ENCODE measurements around the gene ASPG. TPM values are rescaled to one million over a fixed set of nuclear protein-coding genes. Genes with fewer than 3 reads are reported as not detected.

Gene ASPG
- total RNA-seq, 1 donor from 2014 or later = not detected

GRCh38 chr14:104093366-104094055 lies 8.0 kb downstream of the ASPG start:
- DNase-seq (ENCODE audit: low read depth in 2 of 2) = peak in 1 of 2 donors; percentile 14

DNA sequence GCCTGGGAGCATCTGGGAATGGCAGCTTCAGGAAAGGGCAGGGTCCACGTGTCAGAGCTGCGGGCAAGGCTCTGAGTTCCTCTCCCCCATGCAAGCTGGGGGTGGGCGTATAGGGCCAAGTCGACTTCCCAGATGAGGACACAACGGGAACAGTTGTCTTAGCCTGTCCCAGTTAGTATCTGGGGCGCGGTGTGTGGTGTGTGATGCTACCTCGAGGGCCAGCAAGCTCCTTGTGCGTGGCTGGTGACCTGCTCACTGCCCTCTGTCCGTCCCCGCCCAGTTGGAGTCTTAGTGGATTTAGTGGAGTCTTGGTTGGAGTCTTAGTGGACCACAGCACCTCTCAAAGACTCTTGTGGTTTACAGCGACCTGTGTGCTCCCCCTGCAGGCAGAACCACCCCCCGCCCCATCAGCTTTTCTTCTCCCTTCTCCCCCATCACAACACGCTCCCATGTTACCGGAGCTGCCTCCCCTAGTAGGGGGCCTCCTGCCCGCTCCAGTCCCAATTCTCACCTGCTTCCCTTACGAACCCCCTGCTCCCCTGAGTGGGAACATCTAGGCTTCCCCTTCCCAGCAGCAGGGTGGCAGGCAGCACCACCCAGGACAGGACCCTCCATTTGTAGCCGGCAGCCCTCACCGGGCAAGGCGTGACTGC lies 8.7 kb downstream of the ASPG start:
- no peak for DNase-seq (ENCODE audit: low read depth in 2 of 2)

DNA sequence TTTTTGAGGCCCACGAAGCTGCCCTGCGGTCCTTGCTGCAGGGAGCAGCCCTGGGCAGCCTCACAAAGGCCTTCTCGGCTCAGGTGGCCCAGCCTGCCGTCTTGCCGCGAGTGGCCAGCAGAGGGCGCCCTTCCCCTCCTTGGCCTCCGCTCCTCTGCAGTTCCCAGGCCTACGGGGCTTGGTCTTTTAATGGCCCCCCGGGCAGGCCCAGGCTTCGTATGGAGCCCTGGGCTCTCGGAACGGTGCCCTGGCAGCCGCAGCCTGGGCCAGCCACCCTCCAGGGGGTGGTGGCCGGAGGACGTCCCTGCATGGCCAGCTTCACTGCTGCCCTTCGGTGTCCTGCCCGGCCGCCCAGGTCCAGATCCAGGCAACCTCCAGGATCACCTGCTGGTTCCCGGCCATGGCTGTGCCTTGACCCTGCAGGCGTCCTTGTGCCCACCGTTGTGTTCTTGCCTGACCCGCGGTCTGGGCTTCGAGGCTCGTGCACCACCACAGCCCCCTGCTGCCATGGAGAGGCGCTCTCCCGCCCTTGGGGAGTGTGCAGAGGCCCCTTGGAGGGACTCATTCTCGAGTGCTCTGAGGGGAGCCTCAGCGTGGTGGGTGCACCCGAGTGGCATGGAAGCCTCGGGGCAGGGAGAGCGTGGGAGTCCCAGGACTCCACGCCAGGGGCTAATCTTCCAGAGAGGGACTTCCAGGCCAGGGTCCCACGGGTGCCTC lies 9.4 kb downstream of the ASPG start:
- peak; percentile 9 to 49 for DNase-seq (ENCODE audit: low read depth in 2 of 2)

DNA sequence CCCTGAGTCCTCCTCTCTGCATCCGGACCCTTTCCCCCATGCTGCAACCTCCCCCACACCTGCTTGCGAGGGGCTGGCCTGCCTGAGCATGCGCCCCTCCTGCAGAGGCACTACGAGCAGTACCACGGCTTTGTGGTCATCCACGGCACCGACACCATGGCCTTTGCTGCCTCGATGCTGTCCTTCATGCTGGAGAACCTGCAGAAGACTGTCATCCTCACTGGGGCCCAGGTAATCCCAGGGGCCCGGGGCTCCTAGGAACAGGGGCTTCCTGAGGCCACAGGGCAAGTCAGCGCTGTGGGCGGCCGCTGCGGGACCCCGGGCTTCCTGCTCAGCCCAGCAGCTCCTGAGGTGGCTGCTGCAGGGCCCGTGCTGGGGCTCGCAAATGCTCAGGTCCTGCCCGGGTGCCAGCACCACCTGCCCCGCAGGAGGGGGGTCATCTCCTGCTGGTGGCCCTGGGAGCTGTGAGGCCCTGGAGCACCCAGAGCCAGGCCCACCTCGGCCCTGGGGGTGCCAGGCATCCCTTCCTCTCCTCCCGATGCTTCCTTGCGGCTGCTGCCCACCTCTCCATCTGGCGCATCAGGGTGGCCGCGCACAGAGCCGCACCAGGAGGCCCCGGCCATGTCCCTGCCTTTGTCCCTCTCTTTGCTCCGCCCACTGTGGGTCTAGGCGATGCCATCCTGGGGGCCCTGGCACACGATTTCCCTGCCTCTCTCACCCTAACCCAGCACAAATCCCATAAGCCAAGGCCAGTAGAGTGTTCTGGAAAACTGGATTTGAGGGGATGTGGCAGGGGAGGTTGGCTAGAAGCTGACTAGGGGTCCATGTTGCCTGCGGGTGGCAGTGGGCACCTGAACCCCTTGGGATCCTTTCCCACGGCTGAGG lies 10.2 kb downstream of the ASPG start:
- no peak for DNase-seq (ENCODE audit: low read depth in 2 of 2)

- DNase-seq (ENCODE audit: low read depth in 2 of 2) = no peak
These were observed 10.8 kb downstream of the ASPG start for GRCh38 chr14:104096318-104096717.

- DNase-seq (ENCODE audit: low read depth in 2 of 2) = no peak
These were observed 11.5 kb downstream of the ASPG start for GRCh38 chr14:104096751-104097700.

GRCh38 chr14:104098272-104099095 lies 13.0 kb downstream of the ASPG start:
- DNase-seq (ENCODE audit: low read depth in 2 of 2) = no peak

GRCh38 chr14:104099096-104100041 lies 13.9 kb downstream of the ASPG start:
- no peak for DNase-seq (ENCODE audit: low read depth in 2 of 2)

DNA sequence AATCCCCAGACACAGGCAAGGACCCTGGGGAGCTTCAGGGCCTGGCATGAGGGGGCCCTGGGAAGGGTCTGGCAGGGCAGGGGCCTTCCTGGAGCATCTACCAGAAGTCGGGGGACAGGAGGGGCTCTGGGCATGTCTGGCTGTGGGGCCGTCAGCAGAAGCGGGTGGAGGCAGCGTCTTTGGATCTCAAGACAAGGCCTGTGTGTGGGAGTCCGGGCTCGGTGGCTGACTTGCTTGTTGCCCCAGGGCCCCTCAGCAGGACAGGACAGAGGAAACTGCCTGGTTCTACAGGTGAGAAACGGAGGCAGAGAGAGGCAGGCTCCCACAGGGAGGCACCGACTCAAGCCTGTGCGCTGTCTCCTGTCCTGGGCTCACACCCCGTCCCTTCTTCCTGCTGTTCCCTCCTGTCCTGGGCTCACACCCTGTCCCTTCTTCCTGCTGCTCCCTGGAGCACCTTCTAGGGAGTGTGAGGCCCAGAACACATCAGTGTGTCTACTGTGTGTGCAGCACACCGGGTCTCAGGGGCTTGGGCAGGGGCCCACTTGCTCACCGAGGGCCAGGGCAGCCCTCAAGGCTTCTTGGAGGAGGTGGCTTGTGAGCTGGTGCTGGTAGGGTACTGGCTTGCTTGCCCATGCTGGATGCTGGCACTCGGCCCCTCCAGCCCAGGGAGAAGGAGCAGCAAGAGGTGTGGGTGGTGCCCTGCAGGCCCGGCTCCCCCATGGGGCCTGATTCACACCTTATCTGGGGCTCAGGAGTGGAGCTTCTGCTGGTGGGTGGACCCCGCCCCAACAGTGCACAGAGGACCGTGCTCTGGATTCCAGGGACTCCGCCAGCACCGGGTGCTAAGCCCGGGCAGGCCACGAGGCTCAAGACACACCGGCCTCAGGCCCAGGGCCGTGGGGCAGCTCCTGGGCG lies 14.9 kb downstream of the ASPG start:
- DNase-seq (ENCODE audit: low read depth in 2 of 2) = no peak

DNA sequence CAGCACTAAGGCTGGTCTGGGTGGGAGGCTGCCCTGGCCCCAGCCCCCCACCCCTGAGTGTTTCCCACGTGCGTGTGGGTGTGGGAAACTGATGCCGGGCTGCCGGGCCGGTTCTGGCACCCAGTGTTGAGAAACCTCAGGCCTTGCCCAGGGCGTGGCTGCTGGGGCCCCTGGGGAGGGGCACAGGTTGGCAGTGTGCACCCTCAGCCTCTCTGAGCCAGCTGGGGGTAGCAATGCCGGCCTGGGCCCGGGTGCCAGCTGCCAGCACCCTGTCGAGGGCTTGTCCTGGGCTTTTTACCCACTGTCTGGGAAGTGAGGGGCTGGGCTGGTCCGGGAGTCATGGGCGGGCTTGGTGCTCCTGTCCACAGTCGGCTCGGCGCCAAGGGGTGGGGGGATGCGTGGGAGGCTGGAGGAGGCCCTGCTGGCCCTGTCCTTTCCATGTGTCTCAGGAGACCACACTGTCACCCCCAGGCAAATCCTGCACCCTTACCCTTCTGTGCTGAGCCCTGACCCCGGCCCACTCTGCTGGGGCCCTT lies 15.7 kb downstream of the ASPG start:
- DNase-seq (ENCODE audit: low read depth in 2 of 2) = no peak

DNA sequence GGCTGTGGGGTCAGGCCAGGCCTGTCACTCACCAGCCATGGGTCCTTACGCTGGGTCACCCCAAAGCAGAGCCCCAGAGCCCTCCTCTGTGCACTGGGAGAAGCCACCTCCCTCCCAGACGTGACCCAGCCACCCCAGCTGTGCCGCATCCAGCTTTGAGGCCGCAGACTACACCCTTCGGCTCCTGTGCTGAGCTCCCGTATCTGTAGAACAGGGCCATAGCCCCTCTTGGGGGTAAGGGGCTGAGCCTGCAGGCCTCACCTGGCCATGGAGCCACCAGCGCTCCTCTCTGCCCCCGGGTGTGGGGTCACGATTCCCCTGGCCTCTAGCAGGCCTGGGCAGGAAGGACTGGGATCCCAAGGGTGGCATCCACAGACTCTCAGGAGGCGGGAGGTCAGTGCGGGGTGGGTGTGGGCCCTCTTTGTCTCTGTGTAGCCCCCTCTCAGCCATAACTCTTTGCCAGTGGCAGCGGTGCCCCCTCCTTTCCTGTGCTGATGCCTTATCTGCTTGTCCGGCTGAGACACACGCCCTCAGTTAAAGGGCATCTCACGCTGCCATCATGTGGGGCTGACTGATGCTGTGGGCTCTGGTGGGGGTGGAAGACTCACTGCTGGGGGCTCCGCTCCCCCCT lies 16.3 kb downstream of the ASPG start:
- no peak for DNase-seq (ENCODE audit: low read depth in 2 of 2)

DNA sequence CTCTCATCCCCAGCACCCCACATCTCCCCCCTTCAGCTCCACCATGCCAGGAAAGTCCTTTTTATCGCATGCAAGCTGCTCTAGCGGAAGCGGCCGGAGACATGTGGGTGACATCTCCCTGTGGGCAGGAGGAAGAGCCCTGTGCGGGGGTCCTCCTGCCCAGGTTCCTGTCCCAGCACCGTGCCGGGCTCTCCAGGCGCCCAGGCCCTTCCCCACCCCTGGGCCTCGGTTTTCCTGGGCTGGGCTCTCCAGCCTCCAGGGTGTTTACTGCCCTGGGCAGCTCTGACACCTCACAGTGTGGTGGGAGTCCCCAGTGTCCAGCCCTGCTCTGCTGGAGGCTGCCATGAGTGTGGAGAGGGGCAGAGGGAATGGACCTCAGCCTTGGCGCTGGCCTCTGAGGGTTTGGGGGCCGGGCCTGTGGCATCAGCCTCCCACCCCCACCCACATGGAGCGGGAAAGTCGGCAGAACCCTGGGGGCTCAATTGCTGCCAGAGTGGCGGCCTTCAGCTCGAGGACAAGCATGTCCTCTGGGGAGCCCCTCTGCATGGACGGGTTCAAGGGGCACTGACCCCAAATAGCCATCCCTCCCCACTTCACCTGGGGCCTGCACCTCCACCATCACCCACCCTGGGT lies 16.9 kb downstream of the ASPG start:
- no peak for DNase-seq (ENCODE audit: low read depth in 2 of 2)

- DNase-seq (ENCODE audit: low read depth in 2 of 2) = no peak
These were observed 17.6 kb downstream of the ASPG start for GRCh38 chr14:104103061-104103445.

DNA sequence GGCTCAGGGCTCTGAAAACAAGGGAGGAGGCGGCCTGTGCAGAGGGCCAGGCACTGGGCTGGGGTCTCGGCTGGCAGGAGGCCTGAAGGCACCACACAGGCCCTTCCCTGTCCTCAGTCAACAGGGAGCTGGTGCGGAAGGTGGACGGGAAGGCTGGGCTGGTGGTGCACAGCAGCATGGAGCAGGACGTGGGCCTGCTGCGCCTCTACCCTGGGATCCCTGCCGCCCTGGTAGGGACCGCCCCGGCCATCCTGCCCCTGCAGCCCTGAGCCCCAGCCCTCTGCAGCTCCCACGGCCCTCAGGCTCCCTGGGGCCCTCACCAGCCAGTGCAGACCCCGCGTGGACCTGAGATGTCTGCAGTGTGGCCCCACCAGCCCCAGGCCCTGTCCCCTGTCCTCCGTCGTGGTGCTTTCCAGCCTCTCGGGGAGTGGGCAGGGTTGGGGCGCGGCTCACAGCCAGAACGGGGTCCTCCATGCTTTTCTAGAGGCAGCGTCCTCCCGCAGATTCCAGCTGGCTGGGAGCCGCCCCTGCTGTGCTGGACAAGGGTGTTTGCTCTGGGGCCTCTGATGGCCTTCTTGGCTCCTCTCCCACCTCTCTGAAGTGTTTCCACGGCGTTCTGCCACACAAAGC lies 18.1 kb downstream of the ASPG start:
- no peak for DNase-seq (ENCODE audit: low read depth in 2 of 2)

DNA sequence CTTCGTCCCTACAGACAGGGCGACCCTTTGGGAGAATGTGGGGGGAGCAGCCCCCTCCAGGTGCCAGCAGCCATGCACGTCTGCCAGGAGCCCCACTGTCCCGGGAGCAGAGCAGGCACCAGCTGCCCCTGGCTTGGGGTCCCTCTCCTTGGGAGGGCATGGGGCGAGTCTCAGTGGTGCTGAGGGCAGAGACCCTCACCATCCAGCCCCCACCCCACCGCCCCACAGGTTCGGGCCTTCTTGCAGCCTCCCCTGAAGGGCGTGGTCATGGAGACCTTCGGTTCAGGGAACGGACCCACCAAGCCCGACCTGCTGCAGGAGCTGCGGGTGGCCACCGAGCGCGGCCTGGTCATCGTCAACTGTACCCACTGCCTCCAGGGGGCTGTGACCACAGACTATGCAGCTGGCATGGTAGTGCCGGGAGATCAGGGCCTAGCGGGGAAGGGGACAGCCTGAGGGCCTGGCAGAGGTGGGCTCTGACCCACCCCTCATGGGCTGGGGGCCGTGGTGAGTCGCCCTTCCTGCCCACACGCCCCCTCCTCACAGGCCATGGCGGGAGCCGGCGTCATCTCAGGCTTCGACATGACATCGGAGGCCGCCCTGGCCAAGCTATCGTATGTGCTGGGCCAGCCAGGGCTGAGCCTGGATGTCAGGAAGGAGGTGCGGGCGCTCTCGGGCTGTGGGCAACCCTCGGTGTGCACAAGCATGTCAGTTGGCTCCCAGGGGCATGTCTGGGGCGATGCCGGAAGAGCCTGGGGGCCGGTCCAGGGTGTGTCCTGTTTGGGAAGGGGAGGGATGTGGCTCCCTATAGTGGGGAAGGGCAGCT lies 18.8 kb downstream of the ASPG start:
- no peak for DNase-seq (ENCODE audit: low read depth in 2 of 2)
